ENCODE data around the gene MRPL14. TPM values are rescaled to one million over a fixed set of nuclear protein-coding genes. Genes with fewer than 3 reads are reported as not detected.
A peak's percentile ranks its signal among the peaks of the same experiment; 100 is the strongest.

MRPL14 gene
- total RNA-seq, result 10 to 100 TPM; 34.3 to 82.4 (median 56.0) TPM

GRCh38 chr6:44127186-44128019 lies at the start of gene MRPL14, which contains the start of gene TMEM63B:
Gene MRPL14, minus strand, starts transcription at chr6:44127452. Its CDS starts 10,841 bp downstream, at chr6:44116611.
Gene TMEM63B, plus strand, starts transcription at chr6:44127554. Its CDS starts 7,031 bp downstream, at chr6:44134585.
- H3K4me3 ChIP-seq, result peak within 1 kb of the TSS; percentile 68 to 94 (median 85)
- WGBS, 10 experiments, result no CpG with 5 or more reads among the region's 80 CpGs
- H3K27ac ChIP-seq, result peak within 1 kb of the TSS; percentile 71 to 92
- H3K4me1 ChIP-seq (replicated peaks in 1 of 2), result peaks cover 29 to 31% of the 10 kb centered on the region in 2 donors
- ATAC-seq (replicated peaks in 6 of 8), result peak; percentile 82 to 90 (median 88)
- in situ Hi-C loops (cut with MboI; ENCODE audit: low pct_unique_long_range_greater_than_20kb in 2 of 9, low sequenced_read_pairs in 9 of 9, unreplicated experiment in 9 of 9), result no loop called here

GRCh38 chr6:44176130-44176761 lies 49.0 kb upstream of the MRPL14 start:
- H3K4me3 ChIP-seq, result no peak overlapping the region
- no peak overlapping the region for H3K27ac ChIP-seq
- WGBS, 10 experiments, result 33 to 100% (median 65%) methylated on average over 1 to 6 of the region's 15 CpGs; no CpG with 5 or more reads in 4 of the 10 experiments
- no peaks in the 10 kb centered on the region for H3K4me1 ChIP-seq (replicated peaks in 1 of 2)
- in situ Hi-C loops (cut with MboI; ENCODE audit: low pct_unique_long_range_greater_than_20kb in 2 of 9, low sequenced_read_pairs in 9 of 9, unreplicated experiment in 9 of 9), result loop anchor here in 1 of 9 experiments (10.0 kb wide), 1 partner anchor 59 kb away; no protein-coding TSS in a partner anchor
- ATAC-seq (replicated peaks in 6 of 8), result peak in 1 of 8 experiments; percentile 30

DNA sequence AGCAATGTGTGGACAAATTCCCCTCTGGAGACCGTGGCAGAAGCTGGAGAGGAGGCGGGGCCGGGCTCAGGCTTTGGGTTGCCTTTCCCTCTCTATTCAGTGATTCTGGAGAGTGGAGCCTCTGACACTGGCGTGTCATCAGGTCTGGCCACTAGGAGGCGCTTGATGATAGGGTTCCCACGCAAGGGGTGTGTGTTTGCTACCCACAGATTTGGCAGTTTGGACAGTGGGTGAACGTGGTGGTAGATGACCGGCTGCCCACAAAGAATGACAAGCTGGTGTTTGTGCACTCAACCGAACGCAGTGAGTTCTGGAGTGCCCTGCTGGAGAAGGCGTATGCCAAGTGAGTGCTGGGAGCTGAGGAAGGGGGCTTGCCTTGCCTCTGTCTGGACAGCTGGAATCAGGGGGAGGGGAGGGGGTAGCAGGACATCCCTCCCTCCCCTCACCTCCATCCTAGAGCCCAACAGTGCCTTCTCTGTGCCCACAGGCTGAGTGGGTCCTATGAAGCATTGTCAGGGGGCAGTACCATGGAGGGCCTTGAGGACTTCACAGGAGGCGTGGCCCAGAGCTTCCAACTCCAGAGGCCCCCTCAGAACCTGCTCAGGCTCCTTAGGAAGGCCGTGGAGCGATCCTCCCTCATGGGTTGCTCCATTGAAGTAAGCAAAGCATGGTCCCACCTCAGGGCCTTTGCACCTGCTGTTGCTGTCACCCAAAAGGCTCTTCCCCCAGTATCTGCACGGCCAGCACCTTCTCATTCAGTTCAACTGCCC lies 45.7 kb upstream of the MRPL14 start:
- 0 to 80% (median 0%) methylated on average over 1 to 6 of the region's 15 CpGs; no CpG with 5 or more reads in 2 of the 10 experiments for WGBS, 10 experiments
- in situ Hi-C loops (cut with MboI; ENCODE audit: low pct_unique_long_range_greater_than_20kb in 2 of 9, low sequenced_read_pairs in 9 of 9, unreplicated experiment in 9 of 9), result loop anchor here in 2 of 9 experiments (10.0 to 25.0 kb wide), 2 partner anchors 62 to 164 kb away; partner anchors contain the start of gene SPATS1 (in 1 of the 2)

GRCh38 chr6:44171899-44172546 lies 44.8 kb upstream of the MRPL14 start:
- ATAC-seq (replicated peaks in 6 of 8), result no peak
- no peaks in the 10 kb centered on the region for H3K4me1 ChIP-seq (replicated peaks in 1 of 2)
- in situ Hi-C loops (cut with MboI; ENCODE audit: low pct_unique_long_range_greater_than_20kb in 2 of 9, low sequenced_read_pairs in 9 of 9, unreplicated experiment in 9 of 9), result loop anchor here in 2 of 9 experiments (10.0 to 25.0 kb wide), 2 partner anchors 63 to 165 kb away; partner anchors contain the start of gene SPATS1 (in 1 of the 2)
- H3K4me3 ChIP-seq, result no peak overlapping the region
- 60 to 100% (median 86%) methylated on average over 1 to 4 of the region's 12 CpGs; no CpG with 5 or more reads in 4 of the 10 experiments for WGBS, 10 experiments
- no peak overlapping the region for H3K27ac ChIP-seq

More for the DNA sequence above, 45.7 kb upstream of the MRPL14 start:
- no peak overlapping the region for H3K27ac ChIP-seq
- peak; percentile 85 to 99 (median 98) for ATAC-seq (replicated peaks in 6 of 8)
- H3K4me3 ChIP-seq, result no peak overlapping the region
- no peaks in the 10 kb centered on the region for H3K4me1 ChIP-seq (replicated peaks in 1 of 2)

- ATAC-seq (replicated peaks in 6 of 8), result peak in 2 of 8 experiments; percentile 11 to 25
- Histone ChIP-seq H3K27ac (no peak overlapping the region), H3K4me3 (no peak overlapping the region), H3K4me1 (replicated peaks in 1 of 2) (peaks cover 0 to 3% of the 10 kb centered on the region in 2 donors)
- 7 to 87% (median 51%) methylated on average over 2 to 7 of the region's 10 CpGs; no CpG with 5 or more reads in 2 of the 10 experiments for WGBS, 10 experiments
- in situ Hi-C loops (cut with MboI; ENCODE audit: low pct_unique_long_range_greater_than_20kb in 2 of 9, low sequenced_read_pairs in 9 of 9, unreplicated experiment in 9 of 9), result loop anchor here in 2 of 9 experiments (10.0 to 25.0 kb wide), 2 partner anchors 65 to 167 kb away; partner anchors contain the start of gene SPATS1 (in 1 of the 2)
These were observed 42.8 kb upstream of the MRPL14 start for GRCh38 chr6:44169886-44170570.

- H3K27ac ChIP-seq, result no peak overlapping the region
- 0 to 100% (median 72%) methylated on average over 1 to 6 of the region's 9 CpGs; no CpG with 5 or more reads in 1 of the 10 experiments for WGBS, 10 experiments
- in situ Hi-C loops (cut with MboI; ENCODE audit: low pct_unique_long_range_greater_than_20kb in 2 of 9, low sequenced_read_pairs in 9 of 9, unreplicated experiment in 9 of 9), result loop anchor here in 1 of 9 experiments (25.0 kb wide), 1 partner anchor 168 kb away; the partner anchor contains the start of gene SPATS1
These were observed 41.9 kb upstream of the MRPL14 start for GRCh38 chr6:44169154-44169553.

GRCh38 chr6:44167567-44167966 lies 40.3 kb upstream of the MRPL14 start:
- no peak overlapping the region for H3K4me3 ChIP-seq
- in situ Hi-C loops (cut with MboI; ENCODE audit: low pct_unique_long_range_greater_than_20kb in 2 of 9, low sequenced_read_pairs in 9 of 9, unreplicated experiment in 9 of 9), result loop anchor here in 1 of 9 experiments (25.0 kb wide), 1 partner anchor 170 kb away; the partner anchor contains the start of gene SPATS1
- H3K27ac ChIP-seq, result no peak overlapping the region
- 20 to 100% (median 100%) methylated on average over 1 of the region's 1 CpG; no CpG with 5 or more reads in 4 of the 10 experiments for WGBS, 10 experiments
- ATAC-seq (replicated peaks in 6 of 8), result no peak
- peaks cover 0 to 3% of the 10 kb centered on the region in 2 donors for H3K4me1 ChIP-seq (replicated peaks in 1 of 2)

More at GRCh38 chr6:44169154-44169553, 41.9 kb upstream of the MRPL14 start:
- Histone ChIP-seq H3K4me3 (no peak overlapping the region), H3K4me1 (replicated peaks in 1 of 2) (peaks cover 0 to 3% of the 10 kb centered on the region in 2 donors)
- ATAC-seq (replicated peaks in 6 of 8), result peak in 3 of 8 experiments; percentile 37 to 75 (median 70)

GRCh38 chr6:44166591-44167184 lies 39.4 kb upstream of the MRPL14 start:
- Histone ChIP-seq H3K4me1 (replicated peaks in 1 of 2) (peaks cover 0 to 5% of the 10 kb centered on the region in 2 donors), H3K27ac (no peak overlapping the region), H3K4me3 (no peak overlapping the region)
- WGBS, 10 experiments, result 0 to 47% (median 10%) methylated on average over 1 to 3 of the region's 16 CpGs; no CpG with 5 or more reads in 6 of the 10 experiments
- in situ Hi-C loops (cut with MboI; ENCODE audit: low pct_unique_long_range_greater_than_20kb in 2 of 9, low sequenced_read_pairs in 9 of 9, unreplicated experiment in 9 of 9), result loop anchor here in 1 of 9 experiments (25.0 kb wide), 1 partner anchor 171 kb away; the partner anchor contains the start of gene SPATS1
- peak in 4 of 8 experiments; percentile 15 to 24 (median 23) for ATAC-seq (replicated peaks in 6 of 8)

GRCh38 chr6:44166116-44166515 lies 38.9 kb upstream of the MRPL14 start:
- in situ Hi-C loops (cut with MboI; ENCODE audit: low pct_unique_long_range_greater_than_20kb in 2 of 9, low sequenced_read_pairs in 9 of 9, unreplicated experiment in 9 of 9), result loop anchor here in 1 of 9 experiments (25.0 kb wide), 1 partner anchor 171 kb away; the partner anchor contains the start of gene SPATS1
- Histone ChIP-seq H3K4me1 (replicated peaks in 1 of 2) (peaks cover 0 to 5% of the 10 kb centered on the region in 2 donors), H3K4me3 (no peak overlapping the region), H3K27ac (no peak overlapping the region)
- ATAC-seq (replicated peaks in 6 of 8), result no peak
- WGBS, 10 experiments, result 0 to 86% (median 70%) methylated on average over 1 to 6 of the region's 7 CpGs; no CpG with 5 or more reads in 5 of the 10 experiments

DNA sequence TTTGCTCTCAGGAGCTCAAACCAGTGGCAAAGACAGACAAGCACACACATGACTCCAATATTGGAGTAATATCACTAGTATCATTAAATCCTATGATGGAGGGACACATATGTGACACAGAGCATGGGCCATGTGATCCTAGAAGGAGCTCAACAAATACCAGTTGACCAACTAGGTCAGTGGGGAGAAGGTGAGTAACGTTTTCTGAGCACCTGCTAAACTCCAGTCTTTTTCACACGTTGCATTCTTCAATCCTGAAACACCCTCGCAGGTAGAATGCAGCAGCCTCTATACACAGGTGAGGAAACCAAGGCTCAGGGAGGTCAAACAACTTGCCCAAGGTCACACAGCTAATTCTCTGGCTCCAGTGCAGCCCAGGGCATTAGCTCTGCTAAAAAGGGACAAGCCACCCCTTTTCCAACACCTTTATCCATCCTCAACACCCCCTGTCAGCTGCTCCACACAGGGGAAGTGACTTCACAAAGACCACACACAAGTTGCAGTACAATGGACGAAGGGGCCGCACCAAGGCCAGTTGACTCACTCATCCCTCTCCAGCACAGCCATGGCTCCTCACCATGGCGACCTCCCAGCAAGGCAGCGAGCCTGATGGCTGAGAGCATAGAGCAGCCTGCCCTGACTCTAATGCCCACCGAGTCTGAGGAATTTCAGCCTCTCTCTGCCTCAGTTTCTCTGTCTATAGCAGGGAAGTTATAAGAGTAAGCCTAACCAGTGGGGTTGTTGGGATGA lies 35.8 kb upstream of the MRPL14 start:
- in situ Hi-C loops (cut with MboI; ENCODE audit: low pct_unique_long_range_greater_than_20kb in 2 of 9, low sequenced_read_pairs in 9 of 9, unreplicated experiment in 9 of 9), result loop anchor here in 1 of 9 experiments (25.0 kb wide), 1 partner anchor 174 kb away; the partner anchor contains the start of gene SPATS1
- no peak overlapping the region for H3K27ac ChIP-seq
- no peak overlapping the region for H3K4me3 ChIP-seq
- WGBS, 10 experiments, result 0 to 95% (median 63%) methylated on average over 1 to 5 of the region's 8 CpGs; no CpG with 5 or more reads in 2 of the 10 experiments
- peak in 3 of 8 experiments; percentile 54 to 77 (median 71) for ATAC-seq (replicated peaks in 6 of 8)
- peaks cover 0 to 5% of the 10 kb centered on the region in 2 donors for H3K4me1 ChIP-seq (replicated peaks in 1 of 2)
